Panc1 (cell line): ENCODE data around the gene PPP6C. TPM values are rescaled to one million over a fixed set of nuclear protein-coding genes. Genes with fewer than 3 reads are reported as not detected.
"Not testable (repeated sequence)": the region's sequence is repeated elsewhere in the genome, so short reads cannot be mapped to it uniquely, and the experiment has no call there.

ENCODE experiments used
- ATAC-seq: fragments of 200-7000 bp; cut with Tn5 transposase; 2 replicates; pipeline ENCODE4 v1.9.1; 2020; ENCODE audit warnings: mild to moderate bottlenecking, moderate library complexity
- BruUV-seq: library from RNA; stranded (reverse); fragments of 400-500 nt; replicated peaks from 2 replicates; lab custom pipeline; 2021; lab: Mats Ljungman, UMichigan
- CTCF ChIA-PET: fragments of 300-600 bp; sonication (Branson Sonifier 250); formaldehyde crosslinking; loops from one replicate; lab custom pipeline; 2022; ENCODE audit warnings: antibody characterized with exemption; lab: Charles Lee
- POLR2A ChIA-PET: fragments of 300-600 bp; sonication (Branson Sonifier 250); formaldehyde crosslinking; loops from one replicate; lab custom pipeline; 2022; ENCODE audit warnings: antibody characterized with exemption; lab: Charles Lee
- DNase-seq: peaks from one replicate; pipeline ENCODE4 v3.0.0-alpha.2; 2010; ENCODE audit warnings: low read depth, low spot score
- H3K27ac ChIP-seq: 2 replicates; pipeline ENCODE4 v1.5.1; 2011; ENCODE audit warnings: mild to moderate bottlenecking, low read length, inconsistent platforms
- H3K27me3 ChIP-seq: fragments of 200-500 bp; sonication (Bioruptor generic); 2 replicates; pipeline ENCODE4 v1.6.0; 2014; ENCODE audit warnings: low read length, inconsistent platforms; ENCODE audit not compliant: control insufficient read depth, insufficient read depth
- H3K36me3 ChIP-seq: fragments of 200-500 bp; sonication (Bioruptor generic); 2 replicates; pipeline ENCODE4 v1.5.1; 2014; ENCODE audit warnings: inconsistent platforms, mild to moderate bottlenecking, low read length, moderate library complexity; ENCODE audit not compliant: control insufficient read depth, insufficient read depth
- H3K4me1 ChIP-seq: 2 replicates; pipeline ENCODE4 v1.5.1; 2011; ENCODE audit warnings: inconsistent platforms, mild to moderate bottlenecking, low read length, moderate library complexity; ENCODE audit not compliant: control insufficient read depth, insufficient read depth
- H3K4me3 ChIP-seq, 2 experiments: 2 replicates each; pipeline ENCODE4 v1.5.1; 2011 to 2012; ENCODE audit warnings: low read depth in 2 of 2, low read length in 2 of 2, mild to moderate bottlenecking in 2 of 2, inconsistent platforms in 1 of 2, moderate library complexity in 1 of 2
- H3K9me3 ChIP-seq: fragments of 200-500 bp; sonication (Bioruptor generic); 2 replicates; pipeline ENCODE4 v1.5.1; 2014; ENCODE audit warnings: low read depth, mild to moderate bottlenecking, inconsistent platforms, low read length, moderate library complexity; ENCODE audit not compliant: control insufficient read depth, insufficient read depth
- POLR2AphosphoS5 ChIP-seq: IDR thresholded peaks from 2 replicates; pipeline ENCODE4 v1.6.1; 2012; ENCODE audit warnings: mild to moderate bottlenecking, low read depth, low read length, moderate library complexity
- SIN3A ChIP-seq: IDR thresholded peaks from 2 replicates; pipeline ENCODE4 v1.6.1; 2012; ENCODE audit warnings: low read depth, mild to moderate bottlenecking, low read length, moderate library complexity, borderline replicate concordance; ENCODE audit not compliant: insufficient read depth
- TCF7L2 ChIP-seq: IDR thresholded peaks from 2 replicates; pipeline ENCODE4 v1.6.1; 2011; ENCODE audit warnings: mild to moderate bottlenecking, low read depth, low read length, inconsistent platforms
- in situ Hi-C: cut with HindIII; loops from 2 replicates; pipeline ENCODE4 v1.10.0; 2016; ENCODE audit warnings: low sequenced_read_pairs, low pct_unique_long_range_greater_than_20kb
- intact Hi-C: fragments of 100-400 bp; cut with micrococcal nuclease; formaldehyde crosslinking; loops from one replicate; pipeline ENCODE4 v1.10.0; 2022; ENCODE audit not compliant: unreplicated experiment
- total RNA-seq: library from RNA; stranded (reverse); gene quantifications from one replicate; pipeline ENCODE4 v1.2.1, GENCODE V29; 2021; ENCODE audit not compliant: unreplicated experiment
- TF ChIP-seq, protein P1 (sequence below): fragments of 450-650 bp; IDR thresholded peaks from 2 replicates; pipeline ENCODE4 v1.5.1; 2017; ENCODE audit warnings: mild to moderate bottlenecking
- TF ChIP-seq, protein P2 (sequence below), 2 experiments: IDR thresholded peaks; 2 replicates each; pipeline ENCODE4 v1.6.1; 2011 to 2012; ENCODE audit warnings: low read depth in 2 of 2, control low read depth in 1 of 2, low read length in 1 of 2, mild to moderate bottlenecking in 1 of 2, moderate library complexity in 1 of 2; ENCODE audit not compliant: insufficient read depth in 1 of 2

Gene PPP6C
- total RNA-seq, 1 experiment from 2014 or later = 27.3 TPM

DNA sequence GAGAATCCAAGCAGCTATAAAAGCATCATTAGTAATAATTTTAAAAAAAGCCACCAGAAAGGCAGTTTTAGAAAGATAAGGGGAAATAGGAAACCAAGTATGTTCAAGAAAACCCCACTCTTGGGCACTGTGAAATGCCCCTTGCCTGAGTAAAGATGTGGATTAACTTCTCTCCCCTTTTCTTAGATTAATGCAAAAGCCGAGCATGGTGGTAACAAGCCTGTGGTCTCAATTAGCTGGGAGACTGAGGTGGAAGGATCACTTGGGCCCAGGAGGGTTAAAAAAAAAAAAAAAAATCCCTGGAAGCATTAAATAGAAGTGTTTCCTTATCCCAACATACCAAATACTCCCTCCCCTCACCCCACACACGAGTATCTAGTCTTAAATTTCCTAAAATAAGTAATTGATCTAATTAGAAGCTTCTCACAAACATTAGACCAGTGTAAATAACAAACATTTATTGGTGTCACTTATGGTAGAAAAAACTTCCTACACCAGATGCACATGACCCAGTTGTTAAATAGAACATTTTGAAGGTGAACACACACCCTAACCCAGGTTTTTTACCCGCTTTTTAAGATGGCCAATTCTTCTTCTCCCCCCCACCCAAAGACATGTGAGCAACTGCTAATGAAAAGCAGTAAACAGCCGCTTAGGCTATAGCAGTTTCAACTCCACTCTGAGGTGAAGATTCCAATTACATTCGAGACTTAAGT is 46.4 kb upstream of the PPP6C start:
- CTCF ChIA-PET = interaction anchor here (0.7 kb wide), 1 partner anchor 170 kb away, joined by 6 read pairs; no protein-coding TSS in a partner anchor
- Histone ChIP-seq H3K27ac (no peak overlapping the region), H3K4me3 (peak overlapping the region; percentile 89 to 95), H3K27me3 (no peaks in the 10 kb centered on the region), H3K4me1 (peaks cover 31% of the 10 kb centered on the region), H3K9me3 (no peaks in the 10 kb centered on the region), H3K36me3 (peaks cover 31% of the 10 kb centered on the region)
- intact Hi-C loops = no loop called here
- ATAC-seq = no peak
- TF ChIP-seq SIN3A (no peak), POLR2AphosphoS5 (no peak), TCF7L2 (no peak)
- TF ChIP-seq, protein P1, sequence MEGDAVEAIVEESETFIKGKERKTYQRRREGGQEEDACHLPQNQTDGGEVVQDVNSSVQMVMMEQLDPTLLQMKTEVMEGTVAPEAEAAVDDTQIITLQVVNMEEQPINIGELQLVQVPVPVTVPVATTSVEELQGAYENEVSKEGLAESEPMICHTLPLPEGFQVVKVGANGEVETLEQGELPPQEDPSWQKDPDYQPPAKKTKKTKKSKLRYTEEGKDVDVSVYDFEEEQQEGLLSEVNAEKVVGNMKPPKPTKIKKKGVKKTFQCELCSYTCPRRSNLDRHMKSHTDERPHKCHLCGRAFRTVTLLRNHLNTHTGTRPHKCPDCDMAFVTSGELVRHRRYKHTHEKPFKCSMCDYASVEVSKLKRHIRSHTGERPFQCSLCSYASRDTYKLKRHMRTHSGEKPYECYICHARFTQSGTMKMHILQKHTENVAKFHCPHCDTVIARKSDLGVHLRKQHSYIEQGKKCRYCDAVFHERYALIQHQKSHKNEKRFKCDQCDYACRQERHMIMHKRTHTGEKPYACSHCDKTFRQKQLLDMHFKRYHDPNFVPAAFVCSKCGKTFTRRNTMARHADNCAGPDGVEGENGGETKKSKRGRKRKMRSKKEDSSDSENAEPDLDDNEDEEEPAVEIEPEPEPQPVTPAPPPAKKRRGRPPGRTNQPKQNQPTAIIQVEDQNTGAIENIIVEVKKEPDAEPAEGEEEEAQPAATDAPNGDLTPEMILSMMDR = no peak
- TF ChIP-seq, protein P2, sequence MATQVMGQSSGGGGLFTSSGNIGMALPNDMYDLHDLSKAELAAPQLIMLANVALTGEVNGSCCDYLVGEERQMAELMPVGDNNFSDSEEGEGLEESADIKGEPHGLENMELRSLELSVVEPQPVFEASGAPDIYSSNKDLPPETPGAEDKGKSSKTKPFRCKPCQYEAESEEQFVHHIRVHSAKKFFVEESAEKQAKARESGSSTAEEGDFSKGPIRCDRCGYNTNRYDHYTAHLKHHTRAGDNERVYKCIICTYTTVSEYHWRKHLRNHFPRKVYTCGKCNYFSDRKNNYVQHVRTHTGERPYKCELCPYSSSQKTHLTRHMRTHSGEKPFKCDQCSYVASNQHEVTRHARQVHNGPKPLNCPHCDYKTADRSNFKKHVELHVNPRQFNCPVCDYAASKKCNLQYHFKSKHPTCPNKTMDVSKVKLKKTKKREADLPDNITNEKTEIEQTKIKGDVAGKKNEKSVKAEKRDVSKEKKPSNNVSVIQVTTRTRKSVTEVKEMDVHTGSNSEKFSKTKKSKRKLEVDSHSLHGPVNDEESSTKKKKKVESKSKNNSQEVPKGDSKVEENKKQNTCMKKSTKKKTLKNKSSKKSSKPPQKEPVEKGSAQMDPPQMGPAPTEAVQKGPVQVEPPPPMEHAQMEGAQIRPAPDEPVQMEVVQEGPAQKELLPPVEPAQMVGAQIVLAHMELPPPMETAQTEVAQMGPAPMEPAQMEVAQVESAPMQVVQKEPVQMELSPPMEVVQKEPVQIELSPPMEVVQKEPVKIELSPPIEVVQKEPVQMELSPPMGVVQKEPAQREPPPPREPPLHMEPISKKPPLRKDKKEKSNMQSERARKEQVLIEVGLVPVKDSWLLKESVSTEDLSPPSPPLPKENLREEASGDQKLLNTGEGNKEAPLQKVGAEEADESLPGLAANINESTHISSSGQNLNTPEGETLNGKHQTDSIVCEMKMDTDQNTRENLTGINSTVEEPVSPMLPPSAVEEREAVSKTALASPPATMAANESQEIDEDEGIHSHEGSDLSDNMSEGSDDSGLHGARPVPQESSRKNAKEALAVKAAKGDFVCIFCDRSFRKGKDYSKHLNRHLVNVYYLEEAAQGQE (IDR thresholded peaks at IDR 0.05; ENCODE audit: insufficient read depth in 1 of 2, low read depth in 2 of 2, low read length in 1 of 2) = no peak
- DNase-seq = no peak
- in situ Hi-C loops = no loop called here
- BruUV-seq = no TSS peak
- POLR2A ChIA-PET = interaction anchor here (0.7 kb wide), 1 partner anchor 93 kb away, joined by 5 read pairs; no protein-coding TSS in a partner anchor

DNA sequence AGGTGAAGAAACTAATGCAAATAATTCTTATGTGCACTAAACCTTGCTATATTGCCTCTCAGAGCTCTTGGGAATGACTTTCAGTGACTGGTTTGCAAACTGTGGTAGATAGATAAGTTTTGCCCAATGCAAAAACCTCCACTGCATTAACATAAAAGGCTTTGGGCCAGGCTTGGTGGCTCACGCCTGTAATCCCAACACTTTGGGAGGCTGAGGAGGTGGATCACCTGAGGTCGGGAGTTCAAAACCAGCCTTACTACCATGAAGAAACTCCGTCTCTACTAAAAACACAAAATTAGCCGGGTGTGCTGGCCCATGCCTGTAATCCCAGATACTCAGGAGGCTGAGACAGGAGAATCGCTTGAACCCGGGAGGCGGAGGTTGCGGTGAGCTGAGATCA is 44.5 kb upstream of the PPP6C start:
- H3K27ac ChIP-seq, in situ Hi-C loops, H3K4me3 ChIP-seq, intact Hi-C loops, BruUV-seq, CTCF ChIA-PET, DNase-seq, H3K9me3 ChIP-seq, ATAC-seq, H3K27me3 ChIP-seq: not testable (repeated sequence)
- H3K36me3 ChIP-seq = peaks cover 22% of the 10 kb centered on the region; the same call in 1 of the 2 replicates
- POLR2A ChIA-PET = interaction anchor here (0.6 kb wide), 1 partner anchor 84 kb away, joined by 6 read pairs; no protein-coding TSS in a partner anchor
- peaks cover 31% of the 10 kb centered on the region for H3K4me1 ChIP-seq

DNA sequence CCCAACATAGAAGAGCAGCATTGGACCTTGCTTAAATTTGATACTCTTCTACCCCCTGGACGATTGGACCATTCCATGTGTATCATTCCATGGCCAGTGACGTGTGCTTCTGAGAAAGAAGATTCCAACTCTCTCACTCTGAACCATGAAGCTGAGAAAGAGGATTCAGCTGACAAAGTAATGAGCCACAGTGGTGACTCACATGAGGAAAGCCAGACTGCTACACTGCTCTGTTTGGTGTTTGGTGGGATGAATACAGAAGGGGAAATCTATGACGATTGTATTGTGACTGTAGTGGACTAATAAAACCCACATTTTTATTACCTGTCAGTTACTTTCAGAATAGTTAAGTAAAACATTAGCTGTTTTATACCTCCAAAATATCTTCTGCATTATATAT is 44.1 kb upstream of the PPP6C start:
- intact Hi-C loops = no loop called here
- POLR2A ChIA-PET = interaction anchor here (0.6 kb wide), 1 partner anchor 84 kb away, joined by 6 read pairs; no protein-coding TSS in a partner anchor

More for the DNA sequence above, 44.1 kb upstream of the PPP6C start:
- Histone ChIP-seq H3K4me1 (peaks cover 29% of the 10 kb centered on the region), H3K36me3 (peaks cover 19% of the 10 kb centered on the region; the same call in 1 of the 2 replicates), H3K9me3 (no peaks in the 10 kb centered on the region), H3K4me3 (no peak overlapping the region), H3K27ac (0 out of 2 replicates have a peak overlapping the region, but pooled peaks have one; percentile 15), H3K27me3 (no peaks in the 10 kb centered on the region)
- CTCF ChIA-PET = no interaction called here
- DNase-seq (peak; percentile 79), ATAC-seq (peak; percentile 82)
- TF ChIP-seq TCF7L2 (no peak), SIN3A (no peak)
- TF ChIP-seq, protein P2 (IDR thresholded peaks at IDR 0.05; ENCODE audit: insufficient read depth in 1 of 2, low read depth in 2 of 2, low read length in 1 of 2) = no peak
- TF ChIP-seq, protein P1 = no peak
- in situ Hi-C loops = no loop called here
- BruUV-seq = no TSS peak
